Endothelial cell of coronary artery (primary cell): ENCODE measurements around the gene FAM151A. TPM values are rescaled to one million over a fixed set of nuclear protein-coding genes. Genes with fewer than 3 reads are reported as not detected.

Source experiments
- total RNA-seq: library from RNA; depleted of rRNA; stranded (reverse); fragments of >200 nt; gene quantifications from 2 replicates; pipeline ENCODE4 v1.2.3, GENCODE V29; 2014

The FAM151A gene
- total RNA-seq = not detected in 2 replicates

DNA sequence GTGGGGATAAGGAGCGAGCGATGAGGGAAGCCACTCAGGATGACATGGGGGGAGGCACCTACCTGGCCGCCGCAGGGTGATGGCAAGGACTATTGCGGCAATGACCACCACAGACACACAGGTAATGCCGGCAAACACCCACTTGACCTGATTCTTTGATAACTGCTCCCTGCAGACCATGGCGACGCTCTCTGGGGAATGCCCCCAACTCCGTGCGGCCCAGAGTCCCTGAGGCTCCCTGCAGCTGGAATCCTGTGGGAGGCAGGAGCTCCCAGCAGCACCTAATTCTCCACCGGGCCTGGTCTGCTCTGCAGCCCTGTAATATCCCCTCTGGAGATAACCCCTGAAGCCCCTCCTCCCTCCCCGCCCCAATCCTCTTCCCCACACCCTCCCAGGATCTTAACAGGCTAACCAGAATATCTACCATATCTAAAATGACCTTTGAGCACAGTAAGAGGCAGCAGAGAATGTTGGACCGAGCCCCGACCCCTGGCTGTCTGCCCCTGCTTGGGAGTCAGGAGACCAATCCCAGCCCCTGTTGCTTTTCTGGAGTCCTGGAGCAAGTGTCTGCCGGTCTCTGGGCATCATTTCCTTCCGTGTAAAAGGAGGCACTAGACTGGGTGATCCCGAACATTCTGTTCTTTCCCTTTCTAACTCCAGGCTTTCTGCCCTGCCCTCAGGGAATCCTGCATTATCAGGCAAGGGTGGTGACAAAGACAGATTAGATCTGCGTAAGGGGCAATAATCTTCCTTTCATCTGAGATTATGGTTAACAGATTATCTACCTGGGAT, at the start of gene FAM151A:
TSS of gene FAM151A (minus strand) at position 310 of the 792 bp plus-strand sequence. CDS start at position 180, 130 bp downstream.

GRCh38 chr1:54640863-54641836, 17.8 kb upstream of the FAM151A start, which contains the start of gene MROH7:
TSS of gene MROH7 (plus strand) at chr1:54641786. CDS start at chr1:54652927, 11,141 bp downstream.

Other genes starting within 250 kb of the FAM151A start
- gene SSBP3, start 217.1 kb downstream of the FAM151A start, total RNA-seq = 11.7 and 13.5 TPM in 2 replicates
- 1.5 and 3.8 TPM in 2 replicates for gene ACOT11, start 75.3 kb downstream of the FAM151A start, total RNA-seq
- under 0.01 and 0.28 TPM in 2 replicates for gene MROH7, start 18.3 kb upstream of the FAM151A start, total RNA-seq
- gene TTC4, start 92.3 kb upstream of the FAM151A start, total RNA-seq = 18.4 and 19.3 TPM in 2 replicates
- gene PARS2, start 141.0 kb upstream of the FAM151A start, total RNA-seq = 3.2 and 3.8 TPM in 2 replicates
- not detected in 2 replicates for gene TTC22, start 177.8 kb upstream of the FAM151A start, total RNA-seq